Activated CD8-positive, alpha-beta memory T cell treated with anti-CD3 and anti-CD28 coated beads, Interleukin-2, amount 50 U/mL, for 24 hours (primary cell): ENCODE results near the gene TXNDC2.
"Not testable (repeated sequence)": the region's sequence is repeated elsewhere in the genome, so short reads cannot be mapped to it uniquely, and the experiment has no call there.

ENCODE experiments used
- DNase-seq: peaks from one replicate; pipeline ENCODE4 v3.0.0-alpha.2; 2020; ENCODE audit errors: extremely low read depth

TXNDC2 gene

GRCh38 chr18:9885170-9886004 lies at the start of gene TXNDC2:
TSS of gene TXNDC2 (plus strand) at chr18:9885973. CDS start at chr18:9886681, 708 bp downstream.
- no peak for DNase-seq

GRCh38 chr18:9838144-9838877 lies 47.5 kb upstream of the TXNDC2 start:
- DNase-seq: no peak

- DNase-seq: no peak
Observed at GRCh38 chr18:9839211-9839610, 46.6 kb upstream of the TXNDC2 start.

- DNase-seq: no peak
Observed at GRCh38 chr18:9839853-9840252, 45.9 kb upstream of the TXNDC2 start.

GRCh38 chr18:9841752-9842151 lies 44.0 kb upstream of the TXNDC2 start:
- DNase-seq: no peak

- no peak for DNase-seq
Observed at GRCh38 chr18:9842448-9842847, 43.3 kb upstream of the TXNDC2 start.

GRCh38 chr18:9845256-9845655 lies 40.5 kb upstream of the TXNDC2 start:
- DNase-seq: no peak

GRCh38 chr18:9846162-9846925 lies 39.4 kb upstream of the TXNDC2 start:
- DNase-seq: no peak

GRCh38 chr18:9848170-9848879 lies 37.4 kb upstream of the TXNDC2 start:
- no peak for DNase-seq

- no peak for DNase-seq
Observed at GRCh38 chr18:9849407-9850283, 36.1 kb upstream of the TXNDC2 start.

- no peak for DNase-seq
Observed at GRCh38 chr18:9850309-9850708, 35.5 kb upstream of the TXNDC2 start.

GRCh38 chr18:9851511-9851910 lies 34.3 kb upstream of the TXNDC2 start:
- DNase-seq: no peak

GRCh38 chr18:9852266-9853081 lies 33.3 kb upstream of the TXNDC2 start:
- DNase-seq: no peak

- DNase-seq: no peak
Observed at GRCh38 chr18:9854801-9855676, 30.7 kb upstream of the TXNDC2 start.

- no peak for DNase-seq
Observed at GRCh38 chr18:9855681-9856080, 30.1 kb upstream of the TXNDC2 start.

- DNase-seq: no peak
Observed at GRCh38 chr18:9856092-9856491, 29.7 kb upstream of the TXNDC2 start.

- DNase-seq: not testable (repeated sequence)
Observed at GRCh38 chr18:9857479-9857998, 28.2 kb upstream of the TXNDC2 start.

- no peak for DNase-seq
Observed at GRCh38 chr18:9858642-9859041, 27.1 kb upstream of the TXNDC2 start.

- no peak for DNase-seq
Observed at GRCh38 chr18:9859232-9859631, 26.5 kb upstream of the TXNDC2 start.
